Activated CD4-positive, alpha-beta T cell treated with anti-CD3 and anti-CD28 coated beads, Interleukin-2, amount 50 U/mL, for 24 hours (primary cell): ENCODE data around the gene PSD2.

Experiments
- DNase-seq, 2 donors: peaks; one replicate each; pipeline ENCODE4 v3.0.0-alpha.2; 2020; ENCODE audit warnings: low read depth in 1 of 2, low spot score in 1 of 2

Gene PSD2

GRCh38 chr5:139795074-139796001, at the start of gene PSD2:
Gene PSD2 (plus strand): TSS chr5:139795808. CDS start chr5:139809441, 13,633 bp downstream.
- DNase-seq: no peak

- peak; percentile 30 to 45 for DNase-seq
Observed at GRCh38 chr5:139746691-139747582, 48.7 kb upstream of the PSD2 start.

GRCh38 chr5:139747583-139748504, 47.8 kb upstream of the PSD2 start:
- DNase-seq: no peak

GRCh38 chr5:139748505-139748826, 47.1 kb upstream of the PSD2 start:
- DNase-seq: no peak

- no peak for DNase-seq
Observed at GRCh38 chr5:139749242-139749641, 46.4 kb upstream of the PSD2 start.

GRCh38 chr5:139751236-139751635, 44.4 kb upstream of the PSD2 start:
- DNase-seq: no peak

GRCh38 chr5:139752506-139753473, 42.8 kb upstream of the PSD2 start:
- DNase-seq: no peak

GRCh38 chr5:139755892-139756671, 39.5 kb upstream of the PSD2 start:
- DNase-seq: no peak

GRCh38 chr5:139756971-139757370, 38.6 kb upstream of the PSD2 start:
- DNase-seq: no peak

- DNase-seq: no peak
Observed at GRCh38 chr5:139757727-139758509, 37.7 kb upstream of the PSD2 start.

GRCh38 chr5:139758510-139759075, 37.0 kb upstream of the PSD2 start:
- no peak for DNase-seq

- no peak for DNase-seq
Observed at GRCh38 chr5:139759219-139759721, 36.3 kb upstream of the PSD2 start.

GRCh38 chr5:139760066-139761056, 35.2 kb upstream of the PSD2 start:
- no peak for DNase-seq

- no peak for DNase-seq
Observed at GRCh38 chr5:139761057-139761450, 34.6 kb upstream of the PSD2 start.

- DNase-seq: no peak
Observed at GRCh38 chr5:139761501-139761900, 34.1 kb upstream of the PSD2 start.

GRCh38 chr5:139762615-139763170, 32.9 kb upstream of the PSD2 start:
- no peak for DNase-seq
